ENCODE results near the gene NECTIN2.

GRCh38 chr19:44822177-44822576 lies 23.9 kb upstream of the NECTIN2 start:
- TF ChIP-seq CTCF (IDR thresholded peaks at IDR 0.05) = no peak
- TF ChIP-seq TCF7L2 (IDR thresholded peaks at IDR 0.05; ENCODE audit: low read depth, low read length) = no peak
- no peak for TF ChIP-seq POLR2AphosphoS5 (IDR thresholded peaks at IDR 0.05; ENCODE audit: low read depth, low read length)
